ENCODE measurements around the gene PREX1.

PREX1 gene

DNA sequence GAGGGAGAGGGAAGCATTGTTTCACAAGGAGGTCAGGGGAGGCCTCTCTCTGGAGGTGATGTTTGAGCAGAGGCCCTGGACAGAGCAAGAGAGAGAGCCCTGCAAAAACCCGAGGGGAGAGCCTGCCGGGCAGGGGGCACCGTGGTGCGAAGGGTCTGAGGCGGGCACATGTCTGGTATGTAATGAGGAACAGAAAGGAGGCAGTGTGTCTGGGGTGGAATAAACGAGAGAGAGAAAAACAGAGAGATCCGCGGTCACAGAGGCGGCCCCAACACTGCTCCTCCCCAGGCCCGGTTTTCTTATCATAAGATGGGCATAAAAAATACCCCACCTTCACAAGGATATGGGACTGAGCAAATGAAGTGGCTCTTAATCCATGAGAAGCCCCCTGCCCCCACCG, 119.2 kb downstream of the PREX1 start:
- POLR2A ChIA-PET: no interaction called here
- DNase-seq: no peak
- peaks cover 0 to 22% (median 13%) of the 10 kb centered on the region in 4 experiments for H3K4me1 ChIP-seq (ENCODE audit: control extremely low read depth in 1 of 4, control insufficient read depth in 4 of 4, insufficient read depth in 4 of 4, low read length in 3 of 4)
- CTCF ChIA-PET: interaction anchor here (1.4 to 2.8 kb wide), 2 partner anchors 12 to 25 kb away, joined by 4 to 10 read pairs; no protein-coding TSS in a partner anchor
- no peak overlapping the region for H3K27ac ChIP-seq (ENCODE audit: insufficient read depth in 1 of 2, low read depth in 1 of 2, low read length in 2 of 2, poor library complexity in 1 of 2, severe bottlenecking in 2 of 2)
- H3K9me3 ChIP-seq (ENCODE audit: control extremely low read depth in 1 of 5, control insufficient read depth in 4 of 5, insufficient read depth in 2 of 5, low read depth in 1 of 5, low read length in 4 of 5): no peaks in the 10 kb centered on the region
- WGBS (ENCODE audit: insufficient coverage): 97% methylated on average over 6 of the region's 11 CpGs
- no peak overlapping the region for H3K4me3 ChIP-seq (ENCODE audit: control insufficient read depth in 1 of 7, extremely low read depth in 1 of 7, insufficient read depth in 4 of 7, low read depth in 2 of 7, low read length in 6 of 7)
- H3K36me3 ChIP-seq (ENCODE audit: control insufficient read depth in 4 of 4, insufficient read depth in 4 of 4, low read length in 3 of 4): peaks cover 0 to 34% (median 17%) of the 10 kb centered on the region in 4 experiments
- H3K27me3 ChIP-seq (replicated peaks in 2 of 5; ENCODE audit: control insufficient read depth in 4 of 5, insufficient read depth in 5 of 5, low read length in 4 of 5): no peaks in the 10 kb centered on the region

DNA sequence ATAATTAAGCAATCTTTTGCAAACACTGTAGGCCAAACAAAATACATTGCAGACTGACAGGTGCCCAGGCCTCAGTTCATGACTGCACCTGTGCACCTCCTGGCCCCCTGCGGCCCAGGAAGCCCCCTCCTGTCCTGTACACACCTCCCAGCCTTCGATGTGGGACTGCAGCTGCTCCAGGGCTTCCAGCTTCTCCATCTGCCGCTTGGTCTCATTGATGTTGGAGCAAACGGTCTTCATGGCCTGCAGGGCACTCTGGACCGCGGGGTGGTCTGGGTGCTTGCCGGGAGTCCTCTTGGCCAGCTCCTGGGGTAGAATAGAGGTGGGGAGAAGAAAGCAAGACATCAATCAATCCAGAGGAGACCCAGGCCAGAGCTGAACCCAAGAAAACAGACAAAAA, 119.7 kb downstream of the PREX1 start:
- DNase-seq: no peak
- H3K4me3 ChIP-seq (ENCODE audit: control insufficient read depth in 1 of 7, extremely low read depth in 1 of 7, insufficient read depth in 4 of 7, low read depth in 2 of 7, low read length in 6 of 7): no peak overlapping the region
- H3K36me3 ChIP-seq (ENCODE audit: control insufficient read depth in 4 of 4, insufficient read depth in 4 of 4, low read length in 3 of 4): peaks cover 0 to 39% (median 19%) of the 10 kb centered on the region in 4 experiments
- no peaks in the 10 kb centered on the region for H3K27me3 ChIP-seq (replicated peaks in 2 of 5; ENCODE audit: control insufficient read depth in 4 of 5, insufficient read depth in 5 of 5, low read length in 4 of 5)
- no peaks in the 10 kb centered on the region for H3K9me3 ChIP-seq (ENCODE audit: control extremely low read depth in 1 of 5, control insufficient read depth in 4 of 5, insufficient read depth in 2 of 5, low read depth in 1 of 5, low read length in 4 of 5)
- ChIA-PET POLR2A (no interaction called here), CTCF (interaction anchor here (1.2 to 2.8 kb wide), 3 partner anchors 8 to 24 kb away, joined by 3 to 10 read pairs (median 4); no protein-coding TSS in a partner anchor)
- H3K4me1 ChIP-seq (ENCODE audit: control extremely low read depth in 1 of 4, control insufficient read depth in 4 of 4, insufficient read depth in 4 of 4, low read length in 3 of 4): peaks cover 0 to 22% (median 18%) of the 10 kb centered on the region in 4 experiments
- H3K27ac ChIP-seq (ENCODE audit: insufficient read depth in 1 of 2, low read depth in 1 of 2, low read length in 2 of 2, poor library complexity in 1 of 2, severe bottlenecking in 2 of 2): no peak overlapping the region
- WGBS (ENCODE audit: insufficient coverage): 100% methylated on average over 7 of the region's 7 CpGs

DNA sequence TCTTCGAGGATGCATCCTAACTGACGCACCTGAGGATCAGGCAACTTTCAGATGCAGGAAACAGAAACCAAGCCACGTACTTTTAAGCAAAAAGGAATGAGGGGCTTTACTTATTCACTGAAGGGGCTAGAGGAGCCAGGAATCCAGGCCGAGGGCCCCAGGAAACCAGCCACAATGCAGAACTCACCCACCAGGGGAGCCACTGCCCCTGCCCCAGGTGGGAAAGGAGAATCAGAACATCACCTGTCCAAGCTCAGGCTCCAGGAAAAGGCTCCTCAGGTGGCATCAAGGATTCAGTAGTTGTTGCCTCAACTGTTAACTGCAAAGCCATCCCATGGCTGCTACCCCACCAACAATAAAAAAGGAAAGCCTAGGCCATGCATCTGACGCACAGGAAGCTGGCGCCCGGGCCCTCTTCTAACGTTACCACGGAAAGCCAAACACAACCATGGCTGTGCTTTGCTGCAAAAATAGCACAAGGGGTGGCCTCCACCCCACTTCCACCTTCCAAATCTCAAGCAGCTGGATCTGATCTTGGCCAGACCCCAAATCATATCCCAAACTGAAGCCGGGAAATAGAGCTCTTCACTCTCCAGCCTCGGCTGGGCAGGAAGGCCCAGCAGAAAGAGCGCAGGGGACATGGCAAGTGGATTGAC, 121.0 kb downstream of the PREX1 start:
- CTCF ChIA-PET: interaction anchor here (1.0 to 2.8 kb wide), 7 partner anchors 9 to 81 kb away, joined by 3 to 10 read pairs (median 4); no protein-coding TSS in a partner anchor
- Histone ChIP-seq H3K36me3 (ENCODE audit: control insufficient read depth in 4 of 4, insufficient read depth in 4 of 4, low read length in 3 of 4) (peaks cover 0 to 49% (median 22%) of the 10 kb centered on the region in 4 experiments), H3K4me1 (ENCODE audit: control extremely low read depth in 1 of 4, control insufficient read depth in 4 of 4, insufficient read depth in 4 of 4, low read length in 3 of 4) (peaks cover 0 to 20% (median 12%) of the 10 kb centered on the region in 4 experiments), H3K27me3 (replicated peaks in 2 of 5; ENCODE audit: control insufficient read depth in 4 of 5, insufficient read depth in 5 of 5, low read length in 4 of 5) (no peaks in the 10 kb centered on the region), H3K9me3 (ENCODE audit: control extremely low read depth in 1 of 5, control insufficient read depth in 4 of 5, insufficient read depth in 2 of 5, low read depth in 1 of 5, low read length in 4 of 5) (no peaks in the 10 kb centered on the region), H3K4me3 (ENCODE audit: control insufficient read depth in 1 of 7, extremely low read depth in 1 of 7, insufficient read depth in 4 of 7, low read depth in 2 of 7, low read length in 6 of 7) (no peak overlapping the region), H3K27ac (ENCODE audit: insufficient read depth in 1 of 2, low read depth in 1 of 2, low read length in 2 of 2, poor library complexity in 1 of 2, severe bottlenecking in 2 of 2) (peak overlapping the region in 1 of 2 experiments; percentile 13)
- no peak for DNase-seq
- POLR2A ChIA-PET: no interaction called here
- 57% methylated on average over 10 of the region's 12 CpGs for WGBS (ENCODE audit: insufficient coverage)

DNA sequence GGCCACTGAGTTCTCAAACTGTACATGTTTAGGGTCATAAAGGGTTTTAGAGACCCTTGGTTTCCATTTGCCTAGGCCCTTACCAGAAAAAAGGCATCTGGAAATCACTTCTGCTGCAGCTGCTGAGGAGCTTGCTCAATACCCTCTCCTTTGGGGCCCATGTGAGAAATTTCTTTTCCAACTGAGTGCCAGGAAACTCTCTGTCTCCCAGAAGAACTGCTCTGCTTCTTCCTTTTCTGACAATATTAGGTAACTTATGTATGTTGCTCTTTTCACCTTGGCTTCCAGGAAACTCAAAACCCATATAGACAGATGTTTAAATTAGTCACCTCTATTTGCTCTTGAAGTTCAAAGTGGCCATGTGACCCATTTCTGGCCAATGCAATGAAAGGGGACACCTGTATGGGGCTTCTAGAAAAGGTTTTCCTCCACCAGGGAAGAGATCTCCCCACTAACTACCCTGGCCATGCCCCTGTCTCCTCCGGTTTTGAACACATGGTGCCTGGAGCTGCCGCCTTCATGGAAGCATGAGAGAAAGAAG, 121.6 kb downstream of the PREX1 start:
- Histone ChIP-seq H3K36me3 (ENCODE audit: control insufficient read depth in 4 of 4, insufficient read depth in 4 of 4, low read length in 3 of 4) (peaks cover 0 to 53% (median 24%) of the 10 kb centered on the region in 4 experiments), H3K4me3 (ENCODE audit: control insufficient read depth in 1 of 7, extremely low read depth in 1 of 7, insufficient read depth in 4 of 7, low read depth in 2 of 7, low read length in 6 of 7) (no peak overlapping the region), H3K9me3 (ENCODE audit: control extremely low read depth in 1 of 5, control insufficient read depth in 4 of 5, insufficient read depth in 2 of 5, low read depth in 1 of 5, low read length in 4 of 5) (no peaks in the 10 kb centered on the region), H3K27me3 (replicated peaks in 2 of 5; ENCODE audit: control insufficient read depth in 4 of 5, insufficient read depth in 5 of 5, low read length in 4 of 5) (no peaks in the 10 kb centered on the region), H3K27ac (ENCODE audit: insufficient read depth in 1 of 2, low read depth in 1 of 2, low read length in 2 of 2, poor library complexity in 1 of 2, severe bottlenecking in 2 of 2) (no peak overlapping the region), H3K4me1 (ENCODE audit: control extremely low read depth in 1 of 4, control insufficient read depth in 4 of 4, insufficient read depth in 4 of 4, low read length in 3 of 4) (peaks cover 0 to 20% (median 12%) of the 10 kb centered on the region in 4 experiments)
- no peak for DNase-seq
- CTCF ChIA-PET: interaction anchor here (1.6 to 2.8 kb wide), 3 partner anchors 10 to 29 kb away, joined by 3 to 10 read pairs (median 5); no protein-coding TSS in a partner anchor
- 96% methylated on average over 2 of the region's 2 CpGs for WGBS (ENCODE audit: insufficient coverage)
- POLR2A ChIA-PET: no interaction called here

DNA sequence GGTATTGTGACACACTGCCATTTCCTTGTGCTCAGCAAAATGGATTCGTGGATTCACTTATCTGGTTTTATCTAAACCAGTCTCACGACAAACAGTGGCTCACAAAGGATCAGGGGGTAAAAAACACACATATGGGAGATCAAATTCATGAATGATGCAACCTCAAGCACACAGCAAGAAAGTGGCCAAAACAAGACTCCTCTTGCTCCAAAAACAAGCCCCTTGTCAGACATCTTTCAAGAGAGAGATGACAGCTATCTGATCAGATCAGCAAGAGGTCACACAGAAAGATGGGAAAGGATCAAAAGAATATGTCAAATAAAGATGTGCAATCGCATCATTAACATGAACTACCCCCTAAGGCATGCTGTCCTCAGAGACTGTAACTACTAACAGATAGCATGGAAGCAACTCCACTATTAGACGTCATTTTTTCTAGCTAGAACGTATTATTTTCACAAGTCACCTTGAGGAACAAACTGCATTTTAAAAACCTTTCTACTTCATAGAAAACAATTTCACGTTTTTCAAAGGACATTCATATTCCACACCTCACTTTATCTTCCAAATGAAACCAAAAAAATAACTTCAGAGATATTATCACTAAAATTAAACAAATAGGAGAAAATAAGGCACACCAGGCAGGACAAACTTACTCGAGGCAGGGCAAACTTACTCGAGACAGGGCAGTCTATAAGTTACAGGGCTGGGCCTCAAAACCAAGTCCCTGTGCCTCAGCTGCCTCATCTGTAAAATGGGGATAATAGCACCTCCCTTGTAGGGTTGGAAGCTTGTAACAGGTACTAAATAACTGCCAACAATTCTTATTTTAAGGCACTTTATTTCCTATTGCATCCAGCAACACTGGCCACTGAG, 122.3 kb downstream of the PREX1 start:
- peaks cover 6 to 55% (median 26%) of the 10 kb centered on the region in 4 experiments for H3K36me3 ChIP-seq (ENCODE audit: control insufficient read depth in 4 of 4, insufficient read depth in 4 of 4, low read length in 3 of 4)
- CTCF ChIA-PET: interaction anchor here (1.3 to 1.8 kb wide), 3 partner anchors 22 to 48 kb away, joined by 3 to 5 read pairs (median 3); no protein-coding TSS in a partner anchor

DNA sequence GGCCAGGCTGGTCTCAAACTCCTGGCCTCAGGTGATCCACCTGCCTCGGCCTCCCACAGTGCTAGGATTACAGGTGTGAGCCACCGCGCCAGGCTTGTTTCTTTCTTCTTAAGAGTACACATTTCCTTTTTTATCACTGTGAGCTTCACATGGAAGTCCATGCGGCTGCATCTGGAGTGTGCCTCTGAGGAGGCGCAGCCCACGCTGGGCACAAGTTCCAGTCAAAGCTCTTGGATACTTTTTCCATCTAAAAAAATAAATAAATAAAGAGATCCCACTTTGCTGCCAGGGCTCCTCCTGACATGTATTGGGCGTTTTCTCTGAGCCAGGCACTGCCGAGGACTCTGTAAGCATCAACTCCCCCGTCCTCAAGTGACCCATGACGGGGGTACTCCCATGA, 123.0 kb downstream of the PREX1 start:
- Histone ChIP-seq H3K27me3 (replicated peaks in 2 of 5; ENCODE audit: control insufficient read depth in 4 of 5, insufficient read depth in 5 of 5, low read length in 4 of 5) (no peaks in the 10 kb centered on the region), H3K27ac (ENCODE audit: insufficient read depth in 1 of 2, low read depth in 1 of 2, low read length in 2 of 2, poor library complexity in 1 of 2, severe bottlenecking in 2 of 2) (no peak overlapping the region), H3K9me3 (ENCODE audit: control extremely low read depth in 1 of 5, control insufficient read depth in 4 of 5, insufficient read depth in 2 of 5, low read depth in 1 of 5, low read length in 4 of 5) (no peaks in the 10 kb centered on the region), H3K4me1 (ENCODE audit: control extremely low read depth in 1 of 4, control insufficient read depth in 4 of 4, insufficient read depth in 4 of 4, low read length in 3 of 4) (peaks cover 0 to 20% (median 12%) of the 10 kb centered on the region in 4 experiments), H3K4me3 (ENCODE audit: control insufficient read depth in 1 of 7, extremely low read depth in 1 of 7, insufficient read depth in 4 of 7, low read depth in 2 of 7, low read length in 6 of 7) (no peak overlapping the region), H3K36me3 (ENCODE audit: control insufficient read depth in 4 of 4, insufficient read depth in 4 of 4, low read length in 3 of 4) (peaks cover 10 to 60% (median 29%) of the 10 kb centered on the region in 4 experiments)
- no peak for DNase-seq
- POLR2A ChIA-PET: no interaction called here
- CTCF ChIA-PET: interaction anchor here (1.3 kb wide), 1 partner anchor 47 kb away, joined by 3 read pairs; no protein-coding TSS in a partner anchor
- 99% methylated on average over 6 of the region's 10 CpGs for WGBS (ENCODE audit: insufficient coverage)

More for the DNA sequence above, 122.3 kb downstream of the PREX1 start:
- no peaks in the 10 kb centered on the region for H3K9me3 ChIP-seq (ENCODE audit: control extremely low read depth in 1 of 5, control insufficient read depth in 4 of 5, insufficient read depth in 2 of 5, low read depth in 1 of 5, low read length in 4 of 5)
- POLR2A ChIA-PET: no interaction called here
- no peak overlapping the region for H3K27ac ChIP-seq (ENCODE audit: insufficient read depth in 1 of 2, low read depth in 1 of 2, low read length in 2 of 2, poor library complexity in 1 of 2, severe bottlenecking in 2 of 2)
- no peaks in the 10 kb centered on the region for H3K27me3 ChIP-seq (replicated peaks in 2 of 5; ENCODE audit: control insufficient read depth in 4 of 5, insufficient read depth in 5 of 5, low read length in 4 of 5)
- WGBS (ENCODE audit: insufficient coverage): 98% methylated on average over 4 of the region's 8 CpGs
- H3K4me3 ChIP-seq (ENCODE audit: control insufficient read depth in 1 of 7, extremely low read depth in 1 of 7, insufficient read depth in 4 of 7, low read depth in 2 of 7, low read length in 6 of 7): no peak overlapping the region
- H3K4me1 ChIP-seq (ENCODE audit: control extremely low read depth in 1 of 4, control insufficient read depth in 4 of 4, insufficient read depth in 4 of 4, low read length in 3 of 4): peaks cover 0 to 20% (median 12%) of the 10 kb centered on the region in 4 experiments
- no peak for DNase-seq

All from common myeloid progenitor, CD34-positive (primary cell).